Neural progenitor cell (in vitro differentiated cells): Measurements from ENCODE around the gene GHR. TPM values are rescaled to one million over a fixed set of nuclear protein-coding genes. Genes with fewer than 3 reads are reported as not detected.

ENCODE experiments used
- DNase-seq: peaks from one replicate; pipeline ENCODE4 v3.0.0-alpha.2; 2016; ENCODE audit warnings: low spot score
- H2AFZ ChIP-seq: fragments of 200-600 bp; sonication (generic); replicated peaks from 2 replicates; pipeline ENCODE4 v1.6.1; 2016; ENCODE audit warnings: antibody characterized with exemption
- H3F3A ChIP-seq: fragments of 200-600 bp; sonication (generic); 2 replicates; pipeline ENCODE4 v1.6.1; 2016; ENCODE audit warnings: antibody characterized with exemption, low read depth
- H3K27ac ChIP-seq: fragments of 200-600 bp; sonication (generic); 2 replicates; pipeline ENCODE4 v1.5.1; 2016; ENCODE audit warnings: mild to moderate bottlenecking
- H3K27me3 ChIP-seq: fragments of 200-600 bp; sonication (generic); 2 replicates; pipeline ENCODE4 v1.6.1; 2016; ENCODE audit warnings: mild to moderate bottlenecking, moderate library complexity
- H3K36me3 ChIP-seq: fragments of 200-600 bp; sonication (generic); 2 replicates; pipeline ENCODE4 v1.5.1; 2016
- H3K4me1 ChIP-seq: fragments of 200-600 bp; sonication (generic); 2 replicates; pipeline ENCODE4 v1.6.1; 2016; ENCODE audit warnings: mixed run types
- H3K4me2 ChIP-seq: fragments of 200-600 bp; sonication (generic); 2 replicates; pipeline ENCODE4 v1.6.1; 2016
- H3K4me3 ChIP-seq: fragments of 200-600 bp; sonication (generic); 2 replicates; pipeline ENCODE4 v1.5.1; 2016
- H3K79me2 ChIP-seq: fragments of 200-600 bp; sonication (generic); 2 replicates; pipeline ENCODE4 v1.6.1; 2016; ENCODE audit warnings: low read depth
- H3K9ac ChIP-seq: fragments of 200-600 bp; sonication (generic); 2 replicates; pipeline ENCODE4 v1.6.1; 2016
- H3K9me3 ChIP-seq: fragments of 200-600 bp; sonication (generic); 2 replicates; pipeline ENCODE4 v1.5.1; 2016; ENCODE audit warnings: low read depth
- H4K20me1 ChIP-seq: fragments of 200-600 bp; sonication (generic); 2 replicates; pipeline ENCODE4 v1.6.1; 2016; ENCODE audit warnings: low read depth
- H3K27ac Mint-ChIP-seq: 3 replicates; pipeline ENCODE4 v1.8.0; 2021; ENCODE audit warnings: mixed read lengths
- H3K27me3 Mint-ChIP-seq: 2 replicates; pipeline ENCODE4 v1.8.0; 2022; ENCODE audit warnings: low read depth, mild to moderate bottlenecking, inconsistent platforms, moderate library complexity, mixed read lengths; ENCODE audit not compliant: insufficient read depth
- H3K36me3 Mint-ChIP-seq: 3 replicates; pipeline ENCODE4 v1.8.0; 2021; ENCODE audit warnings: mixed read lengths
- H3K4me1 Mint-ChIP-seq: 3 replicates; pipeline ENCODE4 v1.8.0; 2021; ENCODE audit warnings: mixed read lengths
- H3K4me3 Mint-ChIP-seq: 3 replicates; pipeline ENCODE4 v1.8.0; 2021; ENCODE audit warnings: mild to moderate bottlenecking, moderate library complexity, mixed read lengths
- H3K9me3 Mint-ChIP-seq: 3 replicates; pipeline ENCODE4 v1.8.0; 2020; ENCODE audit warnings: mixed read lengths
- CTCF ChIP-seq: fragments of 200-600 bp; sonication (generic); IDR thresholded peaks from 2 replicates; pipeline ENCODE4 v1.5.1; 2017; ENCODE audit warnings: antibody characterized with exemption, mild to moderate bottlenecking
- EZH2 ChIP-seq: fragments of 200-600 bp; sonication (generic); IDR thresholded peaks from 2 replicates; pipeline ENCODE4 v1.6.1; 2017; ENCODE audit warnings: antibody characterized with exemption, mild to moderate bottlenecking, moderate library complexity
- EZH2phosphoT487 ChIP-seq: fragments of 200-600 bp; sonication (generic); IDR thresholded peaks from 2 replicates; pipeline ENCODE4 v1.6.1; 2017; ENCODE audit warnings: antibody characterized with exemption
- total RNA-seq: library from RNA; depleted of rRNA; stranded (reverse); fragments of >200 nt; gene quantifications from 2 replicates; pipeline ENCODE4 v1.2.3, GENCODE V29; 2015; ENCODE audit warnings: low replicate concordance

The GHR gene
- total RNA-seq, 1 donor from 2014 or later, result 0.07 TPM

DNA sequence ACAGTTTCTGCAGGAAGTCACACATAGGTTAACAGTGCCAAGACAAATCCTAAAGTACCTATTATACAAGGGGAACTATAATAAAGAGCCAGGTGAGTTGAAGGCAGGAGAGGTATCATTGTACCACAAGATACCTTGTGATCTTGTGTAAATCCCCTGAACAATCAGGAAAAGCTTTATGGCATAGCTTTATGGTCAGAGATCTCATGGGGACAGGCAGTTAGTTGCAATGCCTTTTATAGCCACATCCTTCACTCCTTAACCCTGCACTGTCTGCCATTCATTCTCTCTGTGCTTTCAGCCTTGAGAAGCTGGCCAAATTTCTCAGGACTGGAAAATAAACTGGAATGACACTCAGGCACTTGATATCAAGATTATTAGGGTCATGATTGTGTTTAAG is 97.0 kb downstream of the GHR start:
- Mint-ChIP-seq H3K36me3 (no peaks in the 10 kb centered on the region), H3K4me1 (no peaks in the 10 kb centered on the region), H3K27ac (no peak overlapping the region), H3K4me3 (no peak overlapping the region), H3K9me3 (peaks cover 4% of the 10 kb centered on the region), H3K27me3 (no peaks in the 10 kb centered on the region)
- H3K27ac ChIP-seq, result no peak overlapping the region
- no peak overlapping the region for H3K9ac ChIP-seq
- no peaks in the 10 kb centered on the region for H4K20me1 ChIP-seq
- H3F3A ChIP-seq, result no peaks in the 10 kb centered on the region
- DNase-seq, result no peak
- H3K79me2 ChIP-seq, result no peaks in the 10 kb centered on the region
- no peak overlapping the region for H3K4me3 ChIP-seq
- TF ChIP-seq EZH2 (no peak), EZH2phosphoT487 (no peak), CTCF (no peak)
- no peaks in the 10 kb centered on the region for H3K27me3 ChIP-seq
- H3K4me2 ChIP-seq, result no peak overlapping the region
- H2AFZ ChIP-seq, result no peak overlapping the region
- H3K4me1 ChIP-seq, result no peaks in the 10 kb centered on the region
- no peaks in the 10 kb centered on the region for H3K9me3 ChIP-seq
- no peaks in the 10 kb centered on the region for H3K36me3 ChIP-seq

DNA sequence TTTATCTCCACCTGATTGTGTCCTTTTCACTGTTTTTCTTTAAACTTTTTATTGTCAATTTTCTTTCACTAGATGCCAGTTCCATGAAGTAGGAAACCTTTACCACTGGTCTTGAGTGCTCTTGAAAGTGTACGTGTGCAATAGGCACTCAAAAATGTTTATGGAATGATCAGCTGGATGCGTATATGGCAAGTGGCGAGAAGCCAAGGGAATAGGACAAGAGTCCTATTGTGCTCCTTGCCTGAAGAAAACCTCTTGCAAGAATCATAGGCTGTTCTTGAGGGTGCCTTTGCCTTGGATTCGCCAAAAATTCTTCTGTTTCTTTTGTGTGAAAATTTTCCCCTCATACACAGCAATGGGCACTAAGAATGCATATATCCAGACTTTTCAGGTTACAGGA is 97.7 kb downstream of the GHR start:
- no peaks in the 10 kb centered on the region for H3K36me3 ChIP-seq
- peaks cover 4% of the 10 kb centered on the region for H3K9me3 Mint-ChIP-seq

DNA sequence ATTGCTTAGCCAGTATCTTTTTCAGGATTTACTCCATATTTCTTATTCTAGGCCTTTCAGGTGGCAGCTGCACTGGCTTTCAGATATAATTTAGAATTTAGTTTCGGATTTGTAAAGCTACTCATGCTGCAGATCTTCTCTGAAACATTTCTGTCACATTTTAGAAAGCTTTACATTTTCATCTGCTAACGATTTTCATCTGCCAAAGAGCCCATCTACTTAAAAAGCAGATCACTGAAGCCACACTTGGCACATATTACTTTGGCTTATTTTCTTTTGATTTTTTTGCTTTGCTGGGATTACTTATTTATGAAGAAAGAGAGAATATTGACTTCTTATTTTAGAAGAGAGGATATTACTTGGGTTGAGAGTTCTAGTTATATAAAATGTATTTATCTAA is 98.2 kb downstream of the GHR start:
- no peaks in the 10 kb centered on the region for H3F3A ChIP-seq
- Mint-ChIP-seq H3K4me3 (no peak overlapping the region), H3K4me1 (no peaks in the 10 kb centered on the region), H3K36me3 (no peaks in the 10 kb centered on the region), H3K27ac (no peak overlapping the region), H3K27me3 (no peaks in the 10 kb centered on the region), H3K9me3 (peaks cover 4% of the 10 kb centered on the region)
- H3K9me3 ChIP-seq, result no peaks in the 10 kb centered on the region
- H3K79me2 ChIP-seq, result no peaks in the 10 kb centered on the region
- no peak overlapping the region for H3K4me2 ChIP-seq
- no peak for DNase-seq
- no peaks in the 10 kb centered on the region for H3K36me3 ChIP-seq
- no peaks in the 10 kb centered on the region for H3K27me3 ChIP-seq
- H2AFZ ChIP-seq, result no peak overlapping the region
- no peak overlapping the region for H3K27ac ChIP-seq
- no peak overlapping the region for H3K4me3 ChIP-seq
- TF ChIP-seq EZH2 (no peak), CTCF (no peak), EZH2phosphoT487 (no peak)
- no peaks in the 10 kb centered on the region for H3K4me1 ChIP-seq
- no peak overlapping the region for H3K9ac ChIP-seq
- no peaks in the 10 kb centered on the region for H4K20me1 ChIP-seq

More for the DNA sequence above, 97.7 kb downstream of the GHR start:
- H4K20me1 ChIP-seq, result no peaks in the 10 kb centered on the region
- no peaks in the 10 kb centered on the region for H3K79me2 ChIP-seq
- H3K9me3 ChIP-seq, result no peaks in the 10 kb centered on the region
- no peak overlapping the region for H3K9ac ChIP-seq
- Mint-ChIP-seq H3K4me3 (no peak overlapping the region), H3K36me3 (no peaks in the 10 kb centered on the region), H3K4me1 (no peaks in the 10 kb centered on the region), H3K27ac (no peak overlapping the region), H3K27me3 (no peaks in the 10 kb centered on the region)
- DNase-seq, result no peak
- H3K4me1 ChIP-seq, result no peaks in the 10 kb centered on the region
- no peak overlapping the region for H2AFZ ChIP-seq
- no peak overlapping the region for H3K4me3 ChIP-seq
- no peaks in the 10 kb centered on the region for H3K27me3 ChIP-seq
- no peaks in the 10 kb centered on the region for H3F3A ChIP-seq
- TF ChIP-seq EZH2phosphoT487, result no peak
- no peak for TF ChIP-seq CTCF
- no peak for TF ChIP-seq EZH2
- no peak overlapping the region for H3K4me2 ChIP-seq
- no peak overlapping the region for H3K27ac ChIP-seq

GRCh38 chr5:42522783-42523182 is 99.5 kb downstream of the GHR start:
- Histone ChIP-seq H3K4me3 (no peak overlapping the region), H3K4me1 (no peaks in the 10 kb centered on the region), H2AFZ (no peak overlapping the region), H3K4me2 (no peak overlapping the region), H3K36me3 (no peaks in the 10 kb centered on the region), H3K9ac (no peak overlapping the region), H3K79me2 (no peaks in the 10 kb centered on the region), H3F3A (no peaks in the 10 kb centered on the region), H4K20me1 (no peaks in the 10 kb centered on the region), H3K27me3 (no peaks in the 10 kb centered on the region), H3K27ac (no peak overlapping the region), H3K9me3 (no peaks in the 10 kb centered on the region)
- DNase-seq, result no peak
- TF ChIP-seq EZH2, result no peak
- TF ChIP-seq EZH2phosphoT487, result no peak
- no peak for TF ChIP-seq CTCF
- no peak overlapping the region for H3K4me3 Mint-ChIP-seq
- H3K27me3 Mint-ChIP-seq, result no peaks in the 10 kb centered on the region
- H3K36me3 Mint-ChIP-seq, result no peaks in the 10 kb centered on the region
- H3K9me3 Mint-ChIP-seq, result peaks cover 6% of the 10 kb centered on the region
- H3K27ac Mint-ChIP-seq, result no peak overlapping the region
- no peaks in the 10 kb centered on the region for H3K4me1 Mint-ChIP-seq
